SK-N-SH (cell line): ENCODE results near the gene CCDC167. TPM values are rescaled to one million over a fixed set of nuclear protein-coding genes. Genes with fewer than 3 reads are reported as not detected.

Experiments used
- CTCF ChIA-PET: fragments of 300-600, 350-600 bp; formaldehyde crosslinking; extraction: SDS; loops from one replicate; lab custom pipeline; 2021; lab: Yijun Ruan, JAX
- POLR2A ChIA-PET: fragments of 350-600 bp; sonication (Branson Sonifier 250); formaldehyde crosslinking; extraction: SDS; loops from one replicate; lab custom pipeline; 2020; ENCODE audit warnings: antibody characterized with exemption, inconsistent platforms; lab: Yijun Ruan, JAX
- DNase-seq: peaks from one replicate; pipeline ENCODE4 v3.0.0; 2012
- H2AFZ ChIP-seq: fragments of 200-600 bp; sonication (generic); 2 replicates; pipeline ENCODE4 v1.8.1; 2016; ENCODE audit warnings: antibody characterized with exemption, mild to moderate bottlenecking, low read depth
- H3F3A ChIP-seq: fragments of 200-600 bp; sonication (generic); replicated peaks from 2 replicates; pipeline ENCODE3; 2016; ENCODE audit warnings: antibody characterized with exemption, mild to moderate bottlenecking; ENCODE audit not compliant: insufficient read depth
- H3K27ac ChIP-seq, 2 experiments: fragments of 200-500 bp in 1 of 2; fragments of 200-600 bp in 1 of 2; sonication (Bioruptor generic) in 1 of 2; sonication (generic), shearing (Covaris generic) in 1 of 2; 2 replicates each; pipeline versions ENCODE4 v1.5.1 to v1.6.1; 2014 to 2016; ENCODE audit warnings: low read depth in 2 of 2, inconsistent platforms in 1 of 2, low read length in 1 of 2, mild to moderate bottlenecking in 1 of 2, mixed read lengths in 1 of 2
- H3K27me3 ChIP-seq: fragments of 200-600 bp; sonication (generic), shearing (Covaris generic); 2 replicates; pipeline ENCODE4 v1.6.1; 2016; ENCODE audit warnings: mixed run types; ENCODE audit not compliant: insufficient read depth
- H3K36me3 ChIP-seq, 2 experiments: fragments of 200-500 bp in 1 of 2; fragments of 200-600 bp in 1 of 2; sonication (Bioruptor generic) in 1 of 2; sonication (generic) in 1 of 2; replicated peaks in 1 of 2; 2 replicates each; pipeline versions ENCODE3 to v1.5.1; 2014 to 2016; ENCODE audit warnings: low read length in 1 of 2, mild to moderate bottlenecking in 1 of 2; ENCODE audit not compliant: insufficient read depth in 2 of 2, control insufficient read depth in 1 of 2
- H3K4me1 ChIP-seq, 2 experiments: fragments of 200-500 bp in 1 of 2; fragments of 200-600 bp in 1 of 2; sonication (Bioruptor generic) in 1 of 2; sonication (generic), shearing (Covaris generic) in 1 of 2; 2 replicates each; pipeline versions ENCODE4 v1.5.1 to v1.6.1; 2014 to 2016; ENCODE audit warnings: low read depth in 1 of 2, low read length in 1 of 2, mixed run types in 1 of 2; ENCODE audit not compliant: insufficient read depth in 2 of 2, control insufficient read depth in 1 of 2
- H3K4me2 ChIP-seq: fragments of 200-600 bp; sonication (generic), shearing (Covaris generic); 2 replicates; pipeline ENCODE4 v1.6.1; 2017; ENCODE audit warnings: mixed run types
- H3K4me3 ChIP-seq, 2 experiments: fragments of 200-500 bp in 1 of 2; fragments of 200-600 bp in 1 of 2; sonication (Bioruptor generic) in 1 of 2; sonication (generic), shearing (Covaris generic) in 1 of 2; 2 replicates each; pipeline versions ENCODE4 v1.5.1 to v1.8.1; 2014 to 2016; ENCODE audit warnings: low read depth in 2 of 2, inconsistent platforms in 1 of 2, low read length in 1 of 2, mild to moderate bottlenecking in 1 of 2, mixed read lengths in 1 of 2, moderate library complexity in 1 of 2
- H3K79me2 ChIP-seq: fragments of 200-600 bp; sonication (generic); 2 replicates; pipeline ENCODE4 v1.8.1; 2017; ENCODE audit warnings: mild to moderate bottlenecking; ENCODE audit not compliant: insufficient read depth
- H3K9ac ChIP-seq: fragments of 200-600 bp; sonication (generic); 2 replicates; pipeline ENCODE4 v1.6.1; 2017; ENCODE audit warnings: mixed run types
- H3K9me2 ChIP-seq: fragments of 200-600 bp; sonication (generic); 2 replicates; pipeline ENCODE4 v1.6.1; 2017; ENCODE audit warnings: mixed run types
- H3K9me3 ChIP-seq: fragments of 200-600 bp; sonication (generic); 2 replicates; pipeline ENCODE4 v1.6.1; 2017; ENCODE audit warnings: mixed run types, mild to moderate bottlenecking, moderate library complexity
- H4K20me1 ChIP-seq: fragments of 200-600 bp; sonication (generic); 2 replicates; pipeline ENCODE4 v1.6.1; 2017; ENCODE audit warnings: mild to moderate bottlenecking, mixed run types; ENCODE audit not compliant: insufficient read depth
- CHD2 ChIP-seq: fragments of 150-350 bp; IDR thresholded peaks from 2 replicates; pipeline ENCODE4 v1.6.1; 2018; ENCODE audit warnings: low read length; ENCODE audit not compliant: partially characterized antibody
- CTCF ChIP-seq: fragments of 200-600 bp; sonication (generic); IDR thresholded peaks from 2 replicates; pipeline ENCODE4 v1.6.1; 2017; ENCODE audit warnings: antibody characterized with exemption, mild to moderate bottlenecking, moderate library complexity
- ELF1 ChIP-seq: IDR thresholded peaks from 2 replicates; pipeline ENCODE4 v1.4.0; 2012
- EP300 ChIP-seq, 2 experiments: IDR thresholded peaks; 2 replicates each; pipeline versions ENCODE4 v1.4.0 to v1.6.1; 2012; ENCODE audit warnings: borderline replicate concordance in 1 of 2, low read depth in 1 of 2, low read length in 1 of 2
- FOXM1 ChIP-seq: IDR thresholded peaks from 2 replicates; pipeline ENCODE4 v1.4.0; 2012; ENCODE audit warnings: low read depth, mild to moderate bottlenecking
- GATA2 ChIP-seq: sonication (generic); formaldehyde crosslinking; IDR thresholded peaks from 2 replicates; pipeline ENCODE4 v1.5.0; 2020; ENCODE audit warnings: mild to moderate bottlenecking, missing genetic modification reagents
- MAX ChIP-seq: IDR thresholded peaks from 2 replicates; pipeline ENCODE4 v1.4.0; 2012; ENCODE audit warnings: low read depth
- MXI1 ChIP-seq: IDR thresholded peaks from 2 replicates; pipeline ENCODE4 v1.6.1; 2012; ENCODE audit warnings: mild to moderate bottlenecking, low read depth, low read length, improper control_type of control experiment
- NFIC ChIP-seq: IDR thresholded peaks from 2 replicates; pipeline ENCODE4 v1.4.0; 2012; ENCODE audit warnings: borderline replicate concordance
- NRF1 ChIP-seq: IDR thresholded peaks from 2 replicates; pipeline ENCODE4 v1.6.1; 2012; ENCODE audit warnings: low read depth, mild to moderate bottlenecking, low read length
- SIN3A ChIP-seq: IDR thresholded peaks from 2 replicates; pipeline ENCODE4 v1.6.1; 2012; ENCODE audit warnings: low read depth, mild to moderate bottlenecking, low read length, moderate library complexity, borderline replicate concordance
- SMC3 ChIP-seq: IDR thresholded peaks from 2 replicates; pipeline ENCODE4 v1.6.1; 2012; ENCODE audit warnings: low read depth, low read length, improper control_type of control experiment
- TCF12 ChIP-seq: IDR thresholded peaks from 2 replicates; pipeline ENCODE4 v1.4.0; 2012
- TEAD4 ChIP-seq: IDR thresholded peaks from 2 replicates; pipeline ENCODE4 v1.4.0; 2012; ENCODE audit warnings: mild to moderate bottlenecking, borderline replicate concordance; ENCODE audit not compliant: insufficient read depth
- YY1 ChIP-seq: IDR thresholded peaks from 2 replicates; pipeline ENCODE4 v1.4.0; 2012; ENCODE audit warnings: low read depth, mild to moderate bottlenecking
- ZBTB33 ChIP-seq: IDR thresholded peaks from 2 replicates; pipeline ENCODE4 v1.4.0; 2012; ENCODE audit warnings: low read depth, borderline replicate concordance
- WGBS: methylation state at CpG from one replicate; pipeline ENCODE4 v1.1.6; 2017; ENCODE audit warnings: low lambda C conversion rate; 5-methylcytosine and 5-hydroxymethylcytosine counted together
- polyA plus RNA-seq, 3 experiments: library from polyadenylated mRNA; depleted of rRNA; stranded (reverse); fragments of >200 nt; gene quantifications; 2 replicates each; pipeline ENCODE4 v1.2.3, GENCODE V29; 2012
- TF ChIP-seq, protein P1 (sequence below): fragments of 150-350 bp; IDR thresholded peaks from 2 replicates; pipeline ENCODE4 v1.6.1; 2016; ENCODE audit warnings: mild to moderate bottlenecking, low read depth, low read length

Gene CCDC167
- polyA plus RNA-seq, 1 of the 3 experiments (the other 2 are of a cell fraction) = 49.1 TPM

DNA sequence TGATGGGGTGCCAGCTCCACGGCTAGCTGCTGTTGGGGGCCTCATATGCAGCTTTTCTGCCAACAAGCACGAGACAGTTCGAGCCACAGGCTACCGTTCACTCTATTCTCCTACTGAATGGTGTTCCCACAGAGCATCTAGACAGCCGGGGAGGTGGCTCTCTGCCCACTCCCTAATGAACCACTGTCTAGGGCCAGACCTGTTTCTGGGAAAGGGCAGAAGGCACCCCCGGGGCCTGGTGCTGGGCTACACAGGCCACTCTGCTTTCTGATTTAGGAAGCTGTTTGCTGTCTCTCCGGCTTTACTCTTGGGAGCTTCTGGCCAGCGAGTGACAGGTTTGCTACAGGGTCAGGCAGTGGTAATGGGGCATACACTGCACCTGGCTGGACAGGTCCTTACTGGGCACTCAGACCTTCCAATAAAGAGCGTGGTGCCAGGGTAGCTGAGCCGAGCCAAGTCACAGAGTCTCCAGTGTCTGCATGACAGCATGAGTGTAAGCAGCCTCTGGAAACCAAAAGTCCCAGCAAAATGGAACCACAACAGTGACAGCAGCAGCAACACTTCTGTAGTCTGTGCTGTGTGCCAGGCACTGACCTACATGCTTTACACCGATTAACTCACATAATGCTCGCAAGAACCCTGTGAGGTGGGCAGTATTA lies 8.4 kb downstream of the CCDC167 start (continued):
- TF ChIP-seq MAX = no peak
- TF ChIP-seq SMC3 = no peak
- peak; percentile 70; the same call in 1 of the 2 replicates for TF ChIP-seq MXI1
- peak in 1 of 2 experiments; percentile 74; a peak in 2 of 4 replicates for TF ChIP-seq EP300 (IDR thresholded peaks at IDR 0.05; ENCODE audit: borderline replicate concordance in 1 of 2, low read depth in 1 of 2, low read length in 1 of 2)

DNA sequence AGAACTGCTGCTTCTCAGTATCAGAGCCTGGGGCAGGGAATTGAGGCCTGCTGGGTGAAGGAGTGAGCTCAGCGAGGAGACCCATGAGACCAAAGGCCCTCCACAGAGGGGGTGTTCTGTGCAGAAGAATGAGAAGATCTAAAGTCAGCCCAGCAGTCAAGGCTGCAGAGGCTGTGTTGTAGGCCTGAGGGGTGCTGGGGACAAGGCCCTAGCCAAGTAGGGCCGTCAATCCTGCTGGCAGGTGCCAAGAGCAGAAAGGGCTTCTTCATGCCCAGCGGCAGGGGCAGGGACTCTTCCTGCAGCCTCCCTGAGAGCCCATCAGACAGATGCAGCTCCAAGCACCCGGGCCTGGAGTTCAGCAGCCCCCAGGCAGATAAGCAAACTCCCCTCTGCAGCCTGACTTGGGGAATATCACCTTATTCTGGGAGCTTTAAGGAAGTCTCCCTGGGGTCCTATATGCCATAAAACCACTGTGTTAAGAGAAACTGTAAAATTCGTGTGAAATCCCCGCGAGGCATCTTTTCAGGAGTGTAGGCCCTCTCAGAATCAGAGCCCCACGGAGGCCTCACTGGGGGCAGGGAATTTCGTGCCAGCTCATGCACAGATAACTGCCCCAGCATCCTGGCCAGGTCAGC lies 9.0 kb downstream of the CCDC167 start:
- no peak overlapping the region for H3K4me2 ChIP-seq
- no peak overlapping the region for H3K9ac ChIP-seq
- no peak for TF ChIP-seq TCF12
- TF ChIP-seq SMC3 = no peak
- TF ChIP-seq FOXM1 = no peak
- TF ChIP-seq NFIC = no peak
- no peak for TF ChIP-seq SIN3A
- no peak for TF ChIP-seq CHD2
- H3K36me3 ChIP-seq = no peaks in the 10 kb centered on the region
- H3F3A ChIP-seq = no peaks in the 10 kb centered on the region
- ChIA-PET POLR2A (interaction anchor here (0.9 to 2.1 kb wide), 6 partner anchors 17 to 75 kb away, joined by 3 to 16 read pairs (median 6); partner anchors contain the start of gene CMTR1), CTCF (interaction anchor here (0.8 to 9.1 kb wide), 11 partner anchors 14 to 200 kb away, joined by 3 to 88 read pairs (median 6); no protein-coding TSS in a partner anchor)
- H4K20me1 ChIP-seq = no peaks in the 10 kb centered on the region
- no peak overlapping the region for H2AFZ ChIP-seq
- peaks cover 0 to 70% of the 10 kb centered on the region in 2 experiments; a peak in 2 of 4 replicates for H3K4me1 ChIP-seq
- WGBS = 83% methylated on average over 7 of the region's 9 CpGs
- H3K4me3 ChIP-seq = no peak overlapping the region
- no peaks in the 10 kb centered on the region for H3K9me2 ChIP-seq
- no peaks in the 10 kb centered on the region for H3K27me3 ChIP-seq
- peak overlapping the region in 1 of 2 experiments; percentile 99; a peak in 2 of 4 replicates for H3K27ac ChIP-seq
- DNase-seq = peak; percentile 49
- H3K9me3 ChIP-seq = no peaks in the 10 kb centered on the region
- H3K79me2 ChIP-seq = no peaks in the 10 kb centered on the region; the same call in 1 of the 2 replicates

DNA sequence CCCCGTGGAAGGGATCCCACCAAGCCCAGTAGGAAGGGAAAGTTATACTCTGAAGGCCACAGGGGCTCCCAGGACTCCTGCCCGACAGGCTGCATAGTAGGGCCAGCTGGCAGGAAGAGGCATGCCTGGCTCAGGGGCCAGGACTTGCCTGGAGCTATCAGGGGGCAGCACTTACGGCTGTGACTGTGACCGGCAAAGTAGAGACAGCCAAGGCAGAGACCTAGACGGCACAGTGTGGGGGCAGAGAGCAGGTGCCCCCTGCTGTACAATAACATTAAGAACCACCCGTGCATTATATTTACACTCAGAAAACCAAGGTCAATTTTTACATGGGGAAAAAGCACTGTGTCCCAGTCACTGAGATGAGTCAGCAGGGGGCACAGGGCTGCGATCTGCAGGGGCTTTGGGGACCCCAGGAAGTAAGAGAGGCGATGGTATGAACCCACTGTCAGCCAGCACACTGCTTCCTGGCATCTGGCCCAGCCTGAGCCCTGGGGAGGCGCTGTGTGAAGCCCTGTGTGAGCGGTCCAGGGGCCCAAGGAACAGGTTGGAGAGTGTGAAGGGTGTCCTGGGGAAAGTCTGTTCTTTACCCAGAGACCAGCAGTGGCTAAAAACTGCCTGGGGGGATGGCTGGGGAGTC lies 9.9 kb downstream of the CCDC167 start:
- H3K27ac ChIP-seq = peak overlapping the region in 1 of 2 experiments; percentile 99; a peak in 2 of 4 replicates
- no peak overlapping the region for H3K4me2 ChIP-seq
- H3K36me3 ChIP-seq = peaks cover 0 to 2% of the 10 kb centered on the region in 2 experiments
- peaks cover 0 to 72% of the 10 kb centered on the region in 2 experiments; a peak in 2 of 4 replicates for H3K4me1 ChIP-seq
- ChIA-PET POLR2A (interaction anchor here (1.1 kb wide), 1 partner anchor 96 kb away, joined by 4 read pairs; no protein-coding TSS in a partner anchor), CTCF (interaction anchor here (0.9 to 10.8 kb wide), 7 partner anchors 35 to 217 kb away, joined by 3 to 116 read pairs (median 6); no protein-coding TSS in a partner anchor)
- peak; percentile 68 for DNase-seq
- no peak overlapping the region for H3K4me3 ChIP-seq
- no peaks in the 10 kb centered on the region for H4K20me1 ChIP-seq
- no peaks in the 10 kb centered on the region for H3K9me2 ChIP-seq
- H3K27me3 ChIP-seq = no peaks in the 10 kb centered on the region
- no peaks in the 10 kb centered on the region for H3K9me3 ChIP-seq
- H3F3A ChIP-seq = no peaks in the 10 kb centered on the region
- no peak overlapping the region for H2AFZ ChIP-seq
- H3K9ac ChIP-seq = no peak overlapping the region
- 45% methylated on average over 6 of the region's 10 CpGs for WGBS
- H3K79me2 ChIP-seq = no peaks in the 10 kb centered on the region; the same call in 1 of the 2 replicates
- TF ChIP-seq NRF1 = no peak
- TF ChIP-seq GATA2 (CRISPR knock-in tag) = no peak
- no peak for TF ChIP-seq YY1
- no peak for TF ChIP-seq NFIC
- no peak for TF ChIP-seq ELF1
- TF ChIP-seq EP300 (IDR thresholded peaks at IDR 0.05; ENCODE audit: borderline replicate concordance in 1 of 2, low read depth in 1 of 2, low read length in 1 of 2) = peak in 1 of 2 experiments; percentile 12; a peak in 1 of 4 replicates
- no peak for TF ChIP-seq FOXM1
- TF ChIP-seq, protein P1, sequence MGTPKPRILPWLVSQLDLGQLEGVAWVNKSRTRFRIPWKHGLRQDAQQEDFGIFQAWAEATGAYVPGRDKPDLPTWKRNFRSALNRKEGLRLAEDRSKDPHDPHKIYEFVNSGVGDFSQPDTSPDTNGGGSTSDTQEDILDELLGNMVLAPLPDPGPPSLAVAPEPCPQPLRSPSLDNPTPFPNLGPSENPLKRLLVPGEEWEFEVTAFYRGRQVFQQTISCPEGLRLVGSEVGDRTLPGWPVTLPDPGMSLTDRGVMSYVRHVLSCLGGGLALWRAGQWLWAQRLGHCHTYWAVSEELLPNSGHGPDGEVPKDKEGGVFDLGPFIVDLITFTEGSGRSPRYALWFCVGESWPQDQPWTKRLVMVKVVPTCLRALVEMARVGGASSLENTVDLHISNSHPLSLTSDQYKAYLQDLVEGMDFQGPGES = no peak
- TF ChIP-seq CTCF = peak; percentile 34
- no peak for TF ChIP-seq TEAD4
- peak; percentile 21; the same call in 1 of the 2 replicates for TF ChIP-seq SMC3
- no peak for TF ChIP-seq ZBTB33
